K562 (cell line): ENCODE data around the gene NR6A1. TPM values are rescaled to one million over a fixed set of nuclear protein-coding genes. Genes with fewer than 3 reads are reported as not detected.

Experiments
- ATAC-seq: fragments of 200-7000 bp; cut with Tn5 transposase; 3 replicates; pipeline ENCODE4 v1.9.1; 2020; ENCODE audit warnings: moderate library complexity
- BruUV-seq: library from RNA; stranded (reverse); fragments of 400-500 nt; replicated peaks from 2 replicates; lab custom pipeline; 2021; lab: Mats Ljungman, UMichigan
- CTCF ChIA-PET: fragments of 300-600 bp; formaldehyde crosslinking; extraction: SDS; loops from one replicate; lab custom pipeline; 2021; ENCODE audit warnings: low intra/inter-chr PET ratio; lab: Yijun Ruan, JAX
- POLR2A ChIA-PET: fragments of 300-600, 350-650 bp; sonication (Branson Sonifier 250); formaldehyde crosslinking; extraction: SDS; loops from one replicate; lab custom pipeline; 2021; ENCODE audit warnings: antibody characterized with exemption, inconsistent platforms; lab: Yijun Ruan, JAX
- DNase-seq, 4 experiments: peaks; one replicate each; pipeline versions ENCODE4 v3.0.0 to v3.0.0-alpha.2; 2011 to 2018; ENCODE audit warnings: low spot score in 3 of 4, mixed read lengths in 3 of 4; ENCODE audit errors: extremely low read depth in 1 of 4
- FAIRE-seq: peaks from 2 replicates; lab custom pipeline; 2011; peaks lifted over from hg19 to GRCh38; lab: Jason Lieb, UNC
- H2AFZ ChIP-seq: 2 replicates; pipeline ENCODE4 v1.6.0; 2011; ENCODE audit warnings: low read depth, low read length, control low read depth, inconsistent platforms
- H3K27ac ChIP-seq: fragments of 200-600 bp; 3 replicates; pipeline ENCODE4 v1.8.0; 2011; ENCODE audit warnings: low read depth, mild to moderate bottlenecking, control low read depth, inconsistent platforms, low read length, moderate library complexity, mixed read lengths; ENCODE audit errors: extremely low read depth
- H3K27me3 ChIP-seq, 2 experiments: fragments of 300-600 bp in 1 of 2; 2 replicates in 1 of 2; 3 replicates in 1 of 2; pipeline versions ENCODE4 v1.6.0 to v1.8.0; 2011; ENCODE audit warnings: inconsistent platforms in 2 of 2, low read length in 2 of 2, mild to moderate bottlenecking in 1 of 2, mixed read lengths in 1 of 2, moderate library complexity in 1 of 2; ENCODE audit not compliant: control insufficient read depth in 2 of 2, insufficient read depth in 2 of 2
- H3K36me3 ChIP-seq: fragments of 300-600 bp; 3 replicates; pipeline ENCODE4 v1.8.0; 2011; ENCODE audit warnings: mild to moderate bottlenecking, low read length, inconsistent platforms; ENCODE audit not compliant: control insufficient read depth, insufficient read depth
- H3K4me1 ChIP-seq, 2 experiments: fragments of 200-600 bp in 1 of 2; replicated peaks in 1 of 2; 2 replicates in 1 of 2; 3 replicates in 1 of 2; pipeline versions ENCODE4 v1.5.1 to v1.8.0; 2011; ENCODE audit warnings: inconsistent platforms in 2 of 2, low read length in 2 of 2, mild to moderate bottlenecking in 1 of 2, mixed read lengths in 1 of 2, moderate library complexity in 1 of 2; ENCODE audit not compliant: control insufficient read depth in 2 of 2, insufficient read depth in 2 of 2
- H3K4me2 ChIP-seq: 2 replicates; pipeline ENCODE4 v1.6.1; 2011; ENCODE audit warnings: low read length, control low read depth, inconsistent platforms, mixed read lengths; ENCODE audit not compliant: insufficient read depth
- H3K4me3 ChIP-seq: fragments of 200-600 bp; sonication (generic), shearing (Covaris generic); 2 replicates; pipeline ENCODE4 v1.5.1; 2016; ENCODE audit warnings: control low read depth, inconsistent platforms
- H3K79me2 ChIP-seq: fragments of 200-600 bp; 3 replicates; pipeline ENCODE4 v1.8.0; 2011; ENCODE audit warnings: low read length, inconsistent platforms; ENCODE audit not compliant: control insufficient read depth, insufficient read depth
- H3K9ac ChIP-seq, 2 experiments: 2 replicates each; pipeline versions ENCODE4 v1.6.0 to v1.6.1; 2011; ENCODE audit warnings: low read depth in 2 of 2, low read length in 2 of 2, control low read depth in 1 of 2, inconsistent platforms in 1 of 2, mild to moderate bottlenecking in 1 of 2, mixed read lengths in 1 of 2; ENCODE audit not compliant: insufficient read depth in 1 of 2
- H3K9me1 ChIP-seq: one replicate; pipeline ENCODE4 v1.6.0; 2011; ENCODE audit warnings: inconsistent platforms, mild to moderate bottlenecking, low read length, moderate library complexity; ENCODE audit not compliant: control insufficient read depth, insufficient read depth
- H3K9me3 ChIP-seq: replicated peaks from 2 replicates; pipeline ENCODE4 v1.5.1; 2011; ENCODE audit warnings: low read depth, low read length, inconsistent platforms; ENCODE audit not compliant: control insufficient read depth, insufficient read depth
- H4K20me1 ChIP-seq: replicated peaks from 2 replicates; pipeline ENCODE4 v1.6.1; 2011; ENCODE audit warnings: low read length, inconsistent platforms, mixed read lengths; ENCODE audit not compliant: control insufficient read depth, insufficient read depth
- GABPA ChIP-seq: fragments of 200-800 bp; sonication (Bioruptor generic); conservative IDR thresholded peaks from 2 replicates; pipeline ENCODE4 v1.6.1; 2016; ENCODE audit warnings: low read depth, missing genetic modification characterization, missing compliant biosample characterization
- HNRNPL ChIP-seq: fragments of 200-400 bp; formaldehyde crosslinking; IDR thresholded peaks from 2 replicates; pipeline ENCODE4 v1.6.1; 2017; ENCODE audit warnings: low read depth, mild to moderate bottlenecking, low read length
- IRF9 ChIP-seq: fragments of 450-650 bp; IDR thresholded peaks from 2 replicates; pipeline ENCODE4 v1.6.1; 2016; ENCODE audit warnings: missing biosample characterization, missing genetic modification characterization
- KLF6 ChIP-seq: fragments of 250-450 bp; sonication (Bioruptor Pico); IDR thresholded peaks from 2 replicates; pipeline ENCODE4 v1.4.0; 2020; ENCODE audit warnings: mild to moderate bottlenecking, moderate library complexity, borderline replicate concordance
- NFATC3 ChIP-seq: fragments of 450-650 bp; IDR thresholded peaks from 2 replicates; pipeline ENCODE4 v1.6.1; 2017; ENCODE audit warnings: mild to moderate bottlenecking
- NR2F6 ChIP-seq: fragments of 450-650 bp; formaldehyde crosslinking; IDR thresholded peaks from 2 replicates; pipeline ENCODE4 v1.4.0; 2020; ENCODE audit warnings: mild to moderate bottlenecking
- PHB ChIP-seq: fragments of 250-450 bp; sonication (Bioruptor Pico); IDR thresholded peaks from 2 replicates; pipeline ENCODE4 v1.5.0; 2021
- RFX1 ChIP-seq: fragments of 450-650 bp; IDR thresholded peaks from 2 replicates; pipeline ENCODE4 v1.6.1; 2016; ENCODE audit warnings: mild to moderate bottlenecking, moderate library complexity
- SMAD4 ChIP-seq: fragments of 250-450 bp; sonication (Bioruptor Pico); conservative IDR thresholded peaks from 2 replicates; pipeline ENCODE4 v1.8.0; 2021; ENCODE audit warnings: inconsistent platforms, mild to moderate bottlenecking, moderate library complexity
- SRSF1 ChIP-seq: fragments of 200-400 bp; formaldehyde crosslinking; IDR thresholded peaks from 2 replicates; pipeline ENCODE4 v1.6.1; 2017; ENCODE audit warnings: mild to moderate bottlenecking, low read depth, low read length, moderate library complexity
- SRSF9 ChIP-seq: fragments of 200-400 bp; formaldehyde crosslinking; IDR thresholded peaks from 2 replicates; pipeline ENCODE4 v1.6.1; 2017; ENCODE audit warnings: low read depth, low read length, borderline replicate concordance
- TAF1 ChIP-seq: IDR thresholded peaks from 2 replicates; pipeline ENCODE4 v1.6.1; 2011; ENCODE audit warnings: mild to moderate bottlenecking, low read length, moderate library complexity; ENCODE audit not compliant: insufficient read depth, control insufficient read depth, severe bottlenecking; ENCODE audit errors: extremely low read depth
- TOE1 ChIP-seq, 2 experiments: fragments of 450-650 bp in 1 of 2; sonication (generic) in 1 of 2; formaldehyde crosslinking in 1 of 2; IDR thresholded peaks; 2 replicates each; pipeline versions ENCODE4 v1.7.1 to v1.8.0; 2016 to 2022; ENCODE audit warnings: borderline replicate concordance in 2 of 2, mild to moderate bottlenecking in 2 of 2, antibody characterized with exemption in 1 of 2, inconsistent platforms in 1 of 2, low read depth in 1 of 2, missing genetic modification reagents in 1 of 2, moderate library complexity in 1 of 2
- ZNF23 ChIP-seq: fragments of 250-450 bp; sonication (Bioruptor Pico); IDR thresholded peaks from 2 replicates; pipeline ENCODE4 v1.4.0; 2020; ENCODE audit warnings: mild to moderate bottlenecking
- ZNF431 ChIP-seq: sonication (generic); formaldehyde crosslinking; IDR thresholded peaks from 2 replicates; pipeline ENCODE4 v1.8.0; 2022; ENCODE audit warnings: mild to moderate bottlenecking, missing genetic modification reagents
- ZNF695 ChIP-seq: fragments of 450-650 bp; formaldehyde crosslinking; IDR thresholded peaks from 2 replicates; pipeline ENCODE4 v1.4.0; 2020; ENCODE audit warnings: mild to moderate bottlenecking, moderate library complexity
- WGBS: fragments of 100-300 bp; shearing (Covaris generic); methylation state at CpG from one replicate; pipeline ENCODE4 v1.1.6; 2016; ENCODE audit warnings: low coverage, mixed read lengths; ENCODE audit not compliant: insufficient coverage; ENCODE audit errors: missing lambda C conversion rate; 5-methylcytosine and 5-hydroxymethylcytosine counted together
- in situ Hi-C: fragments of 300-500 bp; cut with MboI; formaldehyde crosslinking; loops from 4 replicates; pipeline ENCODE4 v1.15.0; 2018; ENCODE audit warnings: inconsistent platforms, mixed read lengths
- intact Hi-C: fragments of 100-400 bp; cut with micrococcal nuclease; formaldehyde crosslinking; loops from 2 replicates; pipeline ENCODE4 v1.14.2; 2022
- polyA plus RNA-seq, 8 experiments: library from polyadenylated mRNA; depleted of rRNA in 4 of 8; stranded (reverse) in 5 of 8; unstranded in 3 of 8; fragments of >200 nt; fragmentation: Nextera tagmentation in 2 of 8; fragmentation: Illumina TruSeq in 1 of 8; extraction: Ambion mirVana in 2 of 8; extraction: Trizol in 1 of 8; gene quantifications; 2 replicates each; pipeline versions ENCODE4 v1.2.1 to v1.2.3, GENCODE V29; 2011 to 2014; ENCODE audit warnings: inconsistent platforms in 1 of 8, missing spikeins in 1 of 8
- total RNA-seq, 7 experiments: library from RNA; depleted of rRNA in 6 of 7; stranded (reverse); fragments of >200 nt in 6 of 7; fragmentation: Illumina TruSeq in 2 of 7; extraction: Trizol in 2 of 7; gene quantifications; 2 replicates each; pipeline versions ENCODE4 v1.2.1 to v1.2.3, GENCODE V29; 2011 to 2021; ENCODE audit warnings: low replicate concordance in 1 of 7

NR6A1 gene
- total and polyA plus RNA-seq, 9 of the 15 experiments (the other 6 are each of a cell fraction or from before 2014, with no cell fraction given) = 9.7 to 55.4 (median 28.3) TPM

- TF ChIP-seq TOE1 (IDR thresholded peaks at IDR 0.05; ENCODE audit: borderline replicate concordance) (no peak), TOE1 (CRISPR knock-in tag; IDR thresholded peaks at IDR 0.05; ENCODE audit: borderline replicate concordance, low read depth) (no peak), ZNF23 (CRISPR knock-in tag) (no peak), TAF1 (no peak), GABPA (tag) (no peak), KLF6 (CRISPR knock-in tag) (no peak), PHB (CRISPR knock-in tag) (no peak), SMAD4 (CRISPR knock-in tag) (no peak), RFX1 (no peak), ZNF431 (CRISPR knock-in tag) (no peak)
These were observed 34.1 kb upstream of the NR6A1 start (continued) for GRCh38 chr9:124805186-124805585.

- no peak for FAIRE-seq
- intact Hi-C loops = no loop called here
- Histone ChIP-seq H3K9ac (no peak overlapping the region; a peak in 1 of 4 replicates), H3K4me1 (peaks cover 5 to 21% of the 10 kb centered on the region in 2 experiments; a peak in 4 of 5 replicates), H3K27me3 (peaks cover 4 to 29% of the 10 kb centered on the region in 2 experiments; a peak in 3 of 5 replicates), H3K79me2 (no peaks in the 10 kb centered on the region), H3K27ac (no peak overlapping the region), H4K20me1 (no peaks in the 10 kb centered on the region), H3K36me3 (no peaks in the 10 kb centered on the region), H3K4me3 (no peak overlapping the region), H3K4me2 (no peak overlapping the region), H3K9me1 (no peaks in the 10 kb centered on the region), H3K9me3 (no peaks in the 10 kb centered on the region), H2AFZ (no peak overlapping the region)
- no peak for ATAC-seq
- in situ Hi-C loops = no loop called here
- no peak for DNase-seq
- 33% methylated on average over 6 of the region's 8 CpGs for WGBS
- POLR2A ChIA-PET = no interaction called here
- no peak for TF ChIP-seq SRSF1
- TF ChIP-seq HNRNPL = no peak
- TF ChIP-seq NR2F6 (CRISPR knock-in tag) = no peak
- no peak for TF ChIP-seq ZNF695 (CRISPR knock-in tag)
- TF ChIP-seq IRF9 (tag) = no peak
- TF ChIP-seq NFATC3 = no peak
- no peak for TF ChIP-seq SRSF9
- no TSS peak for BruUV-seq
- CTCF ChIA-PET = no interaction called here
These were observed 32.8 kb upstream of the NR6A1 start for GRCh38 chr9:124803911-124804310.
